Muscle layer of duodenum (tissue), 2 donors: ENCODE results near the gene SEPHS1.
"Not testable (repeated sequence)": the region's sequence is repeated elsewhere in the genome, so short reads cannot be mapped to it uniquely, and the experiment has no call there.

Experiments
- H3K27ac ChIP-seq: one replicate; pipeline ENCODE4 v1.7.0; 2013; ENCODE audit warnings: mild to moderate bottlenecking, low read length
- H3K27me3 ChIP-seq: one replicate; pipeline ENCODE4 v1.7.0; 2013; ENCODE audit warnings: low read depth, mild to moderate bottlenecking, control low read depth, low read length
- H3K36me3 ChIP-seq, 2 donors: one replicate each; pipeline ENCODE4 v1.7.0; 2013; ENCODE audit warnings: low read length in 2 of 2, control low read depth in 1 of 2, mild to moderate bottlenecking in 1 of 2; ENCODE audit not compliant: insufficient read depth in 2 of 2, control insufficient read depth in 1 of 2
- H3K4me1 ChIP-seq, 2 donors: one replicate each; pipeline ENCODE4 v1.7.0; 2013; ENCODE audit warnings: low read length in 2 of 2, mild to moderate bottlenecking in 2 of 2, control low read depth in 1 of 2, moderate library complexity in 1 of 2; ENCODE audit not compliant: insufficient read depth in 2 of 2, control insufficient read depth in 1 of 2
- H3K4me3 ChIP-seq, 2 donors: one replicate each; pipeline ENCODE4 v1.7.0; 2013; ENCODE audit warnings: low read length in 2 of 2, low read depth in 1 of 2, mild to moderate bottlenecking in 1 of 2
- H3K9me3 ChIP-seq, 2 donors: one replicate each; pipeline ENCODE4 v1.7.0; 2013; ENCODE audit warnings: low read length in 2 of 2, control low read depth in 1 of 2, mild to moderate bottlenecking in 1 of 2; ENCODE audit not compliant: control insufficient read depth in 1 of 2
- donor health status: healthy.

Gene SEPHS1

DNA sequence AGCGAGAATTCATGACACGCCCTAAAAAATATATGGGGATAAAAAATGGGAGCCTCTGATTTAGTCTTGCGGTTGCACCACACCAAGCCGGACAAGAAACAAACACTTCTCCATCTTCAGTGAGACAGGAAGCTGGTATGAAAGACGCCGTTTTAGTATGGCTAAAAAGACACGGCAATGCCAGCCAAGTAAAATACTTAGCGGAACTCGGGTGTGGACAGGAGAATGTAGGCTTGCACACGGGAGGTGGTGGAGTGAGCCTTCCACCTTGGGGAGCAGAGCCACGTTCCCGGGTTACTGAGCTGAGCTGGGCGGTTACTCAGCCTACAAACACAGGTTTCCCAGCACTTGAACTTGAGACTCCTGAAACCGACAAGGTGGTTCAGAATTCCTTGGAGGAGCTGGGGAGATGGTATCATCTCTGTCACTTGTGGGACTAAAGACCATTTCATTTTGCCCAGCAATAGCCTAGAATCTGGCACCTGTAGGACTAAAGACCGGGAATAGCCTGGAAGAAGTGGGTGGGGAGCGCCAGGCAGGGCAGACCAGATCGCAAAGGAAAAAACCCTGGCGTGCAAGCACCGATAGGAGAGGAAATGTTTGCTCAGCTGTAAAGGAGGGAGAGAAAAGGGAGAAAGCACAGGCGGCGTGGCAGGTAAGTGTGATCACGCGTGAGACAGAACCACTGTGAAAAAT is 34.8 kb upstream of the SEPHS1 start:
- H3K4me3 ChIP-seq = peak overlapping the region; percentile 47 to 55
- no peaks in the 10 kb centered on the region for H3K27me3 ChIP-seq
- H3K27ac ChIP-seq = peak overlapping the region; percentile 77
- no peaks in the 10 kb centered on the region for H3K9me3 ChIP-seq
- no peaks in the 10 kb centered on the region for H3K36me3 ChIP-seq
- H3K4me1 ChIP-seq = peaks cover 9 to 12% of the 10 kb centered on the region in 2 donors

GRCh38 chr10:13379061-13379460 is 31.0 kb upstream of the SEPHS1 start:
- H3K4me3 ChIP-seq, H3K9me3 ChIP-seq, H3K27me3 ChIP-seq, H3K36me3 ChIP-seq, H3K27ac ChIP-seq: not testable (repeated sequence)
- peaks cover 9 to 12% of the 10 kb centered on the region in 2 donors for H3K4me1 ChIP-seq

- no peak overlapping the region for H3K4me3 ChIP-seq
- H3K9me3 ChIP-seq = no peaks in the 10 kb centered on the region
These were observed 28.7 kb upstream of the SEPHS1 start for GRCh38 chr10:13376746-13377145.

DNA sequence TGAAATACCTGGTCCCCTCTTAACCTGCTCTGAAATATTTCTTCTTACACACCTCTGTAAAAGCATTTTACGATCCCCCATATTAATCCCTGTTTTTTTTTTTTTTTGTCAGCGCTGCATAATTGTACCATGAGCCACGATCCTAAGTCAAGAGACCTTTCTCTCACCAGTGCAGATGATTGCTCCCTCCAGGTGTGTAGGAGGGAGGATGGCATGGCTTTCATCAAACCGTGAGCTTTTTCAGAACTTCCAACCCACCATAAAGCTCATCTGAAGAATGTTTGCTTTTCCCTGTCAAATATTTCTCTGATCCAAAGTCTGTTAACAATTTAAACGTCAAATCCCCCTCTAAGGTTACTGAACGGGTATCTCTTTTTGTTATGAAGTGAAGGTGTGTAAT is 28.2 kb upstream of the SEPHS1 start:
- Histone ChIP-seq H3K27me3 (no peaks in the 10 kb centered on the region), H3K4me1 (no peaks in the 10 kb centered on the region), H3K27ac (no peak overlapping the region), H3K9me3 (no peaks in the 10 kb centered on the region), H3K36me3 (no peaks in the 10 kb centered on the region), H3K4me3 (no peak overlapping the region)

More at GRCh38 chr10:13376746-13377145, 28.7 kb upstream of the SEPHS1 start:
- H3K4me1 ChIP-seq = no peaks in the 10 kb centered on the region
- H3K36me3 ChIP-seq = no peaks in the 10 kb centered on the region
- H3K27ac ChIP-seq = no peak overlapping the region
- no peaks in the 10 kb centered on the region for H3K27me3 ChIP-seq

- H3K27me3 ChIP-seq = no peaks in the 10 kb centered on the region
- no peaks in the 10 kb centered on the region for H3K4me1 ChIP-seq
- H3K4me3 ChIP-seq = no peak overlapping the region
- H3K36me3 ChIP-seq = no peaks in the 10 kb centered on the region
- H3K9me3 ChIP-seq = no peaks in the 10 kb centered on the region
- no peak overlapping the region for H3K27ac ChIP-seq
These were observed 27.7 kb upstream of the SEPHS1 start for GRCh38 chr10:13375791-13376190.

- H3K27me3 ChIP-seq = no peaks in the 10 kb centered on the region
- H3K27ac ChIP-seq = no peak overlapping the region
- no peaks in the 10 kb centered on the region for H3K4me1 ChIP-seq
- no peaks in the 10 kb centered on the region for H3K36me3 ChIP-seq
- H3K9me3 ChIP-seq = no peaks in the 10 kb centered on the region
- no peak overlapping the region for H3K4me3 ChIP-seq
These were observed 25.6 kb upstream of the SEPHS1 start for GRCh38 chr10:13373644-13374043.

DNA sequence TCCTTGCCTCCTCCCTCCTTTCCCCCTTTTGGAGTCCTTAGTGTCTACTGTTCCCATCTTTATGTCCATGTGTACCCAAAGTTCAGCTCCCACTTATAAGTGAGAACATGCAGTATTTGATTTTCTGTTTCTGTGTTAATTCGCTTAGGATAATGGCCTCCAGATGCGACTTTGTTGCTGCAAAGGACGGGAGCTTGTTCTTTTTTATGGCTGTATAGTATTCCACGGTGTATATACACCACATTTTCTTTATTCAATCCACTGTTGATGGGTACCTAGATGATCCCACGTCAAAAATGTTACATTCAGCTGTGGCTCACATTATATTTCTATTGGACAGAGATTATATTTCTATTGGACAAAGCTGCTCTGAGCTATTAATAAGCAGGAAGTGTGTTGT is 24.4 kb upstream of the SEPHS1 start:
- Histone ChIP-seq H3K9me3 (no peaks in the 10 kb centered on the region), H3K4me3 (no peak overlapping the region), H3K27ac (no peak overlapping the region), H3K4me1 (no peaks in the 10 kb centered on the region), H3K27me3 (no peaks in the 10 kb centered on the region), H3K36me3 (no peaks in the 10 kb centered on the region)

DNA sequence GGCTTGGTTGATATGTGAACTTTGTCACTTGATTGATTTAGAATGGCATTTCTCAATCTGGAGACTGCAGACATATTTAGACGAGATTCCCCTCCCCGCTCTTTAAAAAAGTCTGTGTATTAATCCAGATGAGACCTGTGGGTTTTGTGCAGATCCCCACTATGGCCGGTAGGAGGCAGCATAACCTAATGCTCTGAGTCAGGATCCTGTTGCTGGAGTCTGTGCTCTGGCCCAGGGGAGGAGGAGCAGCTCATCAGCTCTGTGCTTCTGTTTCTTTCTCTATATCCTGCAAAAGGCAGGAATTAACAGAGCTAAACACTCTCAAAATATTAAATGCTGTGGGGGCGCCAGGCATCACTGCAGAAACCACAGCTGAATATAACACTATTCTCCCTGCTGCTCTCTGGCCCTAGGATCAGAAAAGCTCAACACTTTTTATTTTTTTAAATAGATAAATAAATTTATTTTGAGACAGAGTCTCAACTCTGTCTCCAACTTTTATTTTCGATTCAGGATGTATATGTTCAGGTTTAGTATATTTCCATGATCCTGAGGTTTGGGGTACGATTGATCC is 23.9 kb upstream of the SEPHS1 start:
- Histone ChIP-seq H3K27me3 (no peaks in the 10 kb centered on the region), H3K9me3 (no peaks in the 10 kb centered on the region), H3K27ac (no peak overlapping the region), H3K36me3 (no peaks in the 10 kb centered on the region), H3K4me3 (no peak overlapping the region), H3K4me1 (no peaks in the 10 kb centered on the region)

DNA sequence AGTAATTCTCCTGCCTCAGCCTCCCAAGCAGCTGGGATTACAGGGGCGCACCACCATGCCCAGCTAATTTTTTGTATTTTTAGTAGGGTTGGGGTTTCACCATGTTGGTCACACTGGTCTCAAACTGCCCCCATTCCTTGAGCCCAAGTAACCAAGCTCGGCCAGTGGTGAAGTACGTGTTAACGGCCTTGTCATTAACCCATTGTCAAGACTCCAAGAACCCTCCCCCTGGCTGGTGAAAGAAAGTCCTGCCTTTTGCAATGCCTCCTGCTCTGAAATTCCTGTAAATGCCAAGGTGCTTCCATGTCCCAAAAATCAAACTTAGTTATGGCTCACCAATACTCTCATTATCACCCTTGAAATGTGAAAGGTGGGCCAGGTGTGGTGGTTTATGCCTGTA is 18.8 kb upstream of the SEPHS1 start:
- no peaks in the 10 kb centered on the region for H3K4me1 ChIP-seq
- no peak overlapping the region for H3K4me3 ChIP-seq
- no peaks in the 10 kb centered on the region for H3K9me3 ChIP-seq
- no peaks in the 10 kb centered on the region for H3K36me3 ChIP-seq
- H3K27me3 ChIP-seq = no peaks in the 10 kb centered on the region
- H3K27ac ChIP-seq = no peak overlapping the region

DNA sequence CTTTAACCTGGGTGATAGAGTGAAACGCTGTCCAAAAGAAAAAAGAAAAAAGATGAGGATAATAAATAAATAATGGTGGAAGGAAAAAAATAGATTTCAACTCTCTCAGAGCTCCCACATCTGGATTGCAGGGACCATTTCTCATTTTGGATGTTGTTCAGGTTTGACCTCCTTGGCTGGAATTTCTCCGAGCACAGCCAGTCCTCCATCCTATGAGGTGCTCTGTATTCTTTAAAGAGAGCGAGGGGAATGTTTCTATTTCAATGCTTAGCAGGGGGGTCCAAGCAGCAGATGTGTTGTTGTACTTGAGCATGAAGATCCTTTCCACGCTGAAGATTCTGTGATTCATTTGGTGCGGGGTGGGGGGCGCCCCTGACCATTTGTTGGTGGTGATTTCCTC is 17.7 kb upstream of the SEPHS1 start:
- Histone ChIP-seq H3K27ac (no peak overlapping the region), H3K27me3 (no peaks in the 10 kb centered on the region), H3K4me3 (no peak overlapping the region), H3K9me3 (no peaks in the 10 kb centered on the region), H3K4me1 (no peaks in the 10 kb centered on the region), H3K36me3 (no peaks in the 10 kb centered on the region)

- H3K27ac ChIP-seq = no peak overlapping the region
These were observed 17.1 kb upstream of the SEPHS1 start for GRCh38 chr10:13365243-13365642.

DNA sequence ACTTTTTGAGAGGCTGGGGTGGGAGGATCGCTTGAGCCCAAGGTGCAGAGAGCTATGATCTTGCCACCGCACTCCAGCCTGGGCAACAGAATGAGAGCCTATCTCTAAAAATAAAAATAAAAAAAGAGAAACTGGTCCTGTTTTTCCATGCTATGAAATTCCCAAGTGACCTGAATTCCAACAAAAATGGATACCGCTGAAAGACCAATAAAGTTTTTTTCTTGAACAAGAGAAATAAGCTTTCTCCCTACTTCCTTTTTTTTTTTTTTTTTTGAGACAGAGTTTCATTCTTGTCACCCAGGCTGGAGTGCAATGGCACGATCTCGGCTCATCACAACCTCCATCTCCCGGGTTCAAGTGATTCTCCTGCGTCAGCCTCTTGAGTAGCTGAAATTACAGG is 12.5 kb upstream of the SEPHS1 start:
- no peaks in the 10 kb centered on the region for H3K9me3 ChIP-seq
- no peak overlapping the region for H3K4me3 ChIP-seq
- no peaks in the 10 kb centered on the region for H3K27me3 ChIP-seq
- no peak overlapping the region for H3K27ac ChIP-seq
- H3K4me1 ChIP-seq = no peaks in the 10 kb centered on the region
- H3K36me3 ChIP-seq = no peaks in the 10 kb centered on the region

More at GRCh38 chr10:13365243-13365642, 17.1 kb upstream of the SEPHS1 start:
- H3K36me3 ChIP-seq = no peaks in the 10 kb centered on the region
- no peaks in the 10 kb centered on the region for H3K27me3 ChIP-seq
- H3K4me3 ChIP-seq = no peak overlapping the region
- H3K9me3 ChIP-seq = no peaks in the 10 kb centered on the region
- H3K4me1 ChIP-seq = no peaks in the 10 kb centered on the region
